ENCODE data around the gene TTLL3.
"Not testable (repeated sequence)": the region's sequence is repeated elsewhere in the genome, so short reads cannot be mapped to it uniquely, and the experiment has no call there.

The TTLL3 gene

GRCh38 chr3:9809615-9810432, at the start of gene TTLL3:
Gene TTLL3 (plus strand): TSS chr3:9810262. CDS start chr3:9810662, 400 bp downstream.
- peak; percentile 72 for DNase-seq (ENCODE audit: low read depth)

GRCh38 chr3:9760779-9761505, 49.1 kb upstream of the TTLL3 start:
- DNase-seq (ENCODE audit: low read depth), result no peak

GRCh38 chr3:9761919-9762318, 48.1 kb upstream of the TTLL3 start:
- no peak for DNase-seq (ENCODE audit: low read depth)

GRCh38 chr3:9762871-9763270, 47.2 kb upstream of the TTLL3 start:
- no peak for DNase-seq (ENCODE audit: low read depth)

GRCh38 chr3:9765865-9766264, 44.2 kb upstream of the TTLL3 start:
- no peak for DNase-seq (ENCODE audit: low read depth)

GRCh38 chr3:9767418-9767817, 42.6 kb upstream of the TTLL3 start:
- DNase-seq (ENCODE audit: low read depth), result no peak

GRCh38 chr3:9768141-9768775, 41.8 kb upstream of the TTLL3 start:
- DNase-seq (ENCODE audit: low read depth), result no peak

- DNase-seq (ENCODE audit: low read depth), result no peak
Observed at GRCh38 chr3:9769012-9769411, 41.0 kb upstream of the TTLL3 start.

GRCh38 chr3:9769426-9770275, 40.4 kb upstream of the TTLL3 start, which contains the start of gene CAMK1:
Gene CAMK1 (minus strand): TSS chr3:9769947. CDS start chr3:9767749, 2,198 bp downstream.
- peak; percentile 67 for DNase-seq (ENCODE audit: low read depth)

- peak; percentile 74 for DNase-seq (ENCODE audit: low read depth)
Observed at GRCh38 chr3:9770276-9770812, 39.7 kb upstream of the TTLL3 start.

- DNase-seq (ENCODE audit: low read depth), result not testable (repeated sequence)
Observed at GRCh38 chr3:9771007-9771406, 39.1 kb upstream of the TTLL3 start.

GRCh38 chr3:9776896-9777693, 33.0 kb upstream of the TTLL3 start:
- DNase-seq (ENCODE audit: low read depth), result no peak

- DNase-seq (ENCODE audit: low read depth), result no peak
Observed at GRCh38 chr3:9777694-9778021, 32.4 kb upstream of the TTLL3 start.

- DNase-seq (ENCODE audit: low read depth), result peak; percentile 47
Observed at GRCh38 chr3:9778143-9779074, 31.7 kb upstream of the TTLL3 start.

GRCh38 chr3:9779075-9779593, 30.9 kb upstream of the TTLL3 start:
- DNase-seq (ENCODE audit: low read depth), result no peak

GRCh38 chr3:9779721-9780457, 30.2 kb upstream of the TTLL3 start:
- DNase-seq (ENCODE audit: low read depth), result no peak

- no peak for DNase-seq (ENCODE audit: low read depth)
Observed at GRCh38 chr3:9780458-9780812, 29.6 kb upstream of the TTLL3 start.

- DNase-seq (ENCODE audit: low read depth), result no peak
Observed at GRCh38 chr3:9780910-9781309, 29.2 kb upstream of the TTLL3 start.

GRCh38 chr3:9781551-9781950, 28.5 kb upstream of the TTLL3 start:
- no peak for DNase-seq (ENCODE audit: low read depth)

Measured in fibroblast of gingiva (primary cell).